Cardiac muscle cell (in vitro differentiated cells and primary cell): Measurements from ENCODE around the gene ANKRD11. TPM values are rescaled to one million over a fixed set of nuclear protein-coding genes. Genes with fewer than 3 reads are reported as not detected.
A peak's percentile ranks its signal among the peaks of the same experiment; 100 is the strongest.
"Not testable (repeated sequence)": the region's sequence is repeated elsewhere in the genome, so short reads cannot be mapped to it uniquely, and the experiment has no call there.

Experiments
- DNase-seq, 2 donors: peaks; one replicate each; pipeline versions ENCODE4 v3.0.0 to v3.0.0-alpha.2; 2010 to 2017; ENCODE audit warnings: low read depth in 1 of 2, low spot score in 1 of 2
- H3K27ac ChIP-seq: fragments of 200-600 bp; sonication (generic); 2 replicates; pipeline ENCODE4 v1.5.1; 2016
- H3K27me3 ChIP-seq: fragments of 200-600 bp; sonication (generic); 2 replicates; pipeline ENCODE4 v1.6.0; 2016; ENCODE audit warnings: control low read depth
- H3K36me3 ChIP-seq: fragments of 200-600 bp; sonication (generic); 2 replicates; pipeline ENCODE4 v1.5.1; 2016; ENCODE audit warnings: control low read depth
- H3K4me1 ChIP-seq: fragments of 200-600 bp; sonication (generic); 2 replicates; pipeline ENCODE4 v1.8.1; 2017; ENCODE audit warnings: low read depth, mild to moderate bottlenecking, mixed run types
- H3K4me3 ChIP-seq: fragments of 200-600 bp; sonication (generic); 2 replicates; pipeline ENCODE4 v1.5.1; 2016; ENCODE audit warnings: mild to moderate bottlenecking
- H3K9me3 ChIP-seq: fragments of 200-600 bp; sonication (generic); 2 replicates; pipeline ENCODE4 v1.5.1; 2017; ENCODE audit warnings: low read depth, mild to moderate bottlenecking, control low read depth
- CTCF ChIP-seq: IDR thresholded peaks from 2 replicates; pipeline ENCODE4 v1.5.1; 2012; ENCODE audit warnings: low read depth, mild to moderate bottlenecking, low read length
- polyA plus RNA-seq: library from polyadenylated mRNA; unstranded; fragments of >200 nt; fragmentation: Nextera tagmentation; extraction: Ambion mirVana; gene quantifications from 2 replicates; pipeline ENCODE4 v1.2.1, GENCODE V29; 2016
- total RNA-seq: library from RNA; depleted of rRNA; stranded (reverse); fragments of >200 nt; gene quantifications from 2 replicates; pipeline ENCODE4 v1.2.3, GENCODE V29; 2016

The ANKRD11 gene
- total and polyA plus RNA-seq, 2 experiments from 2014 or later = 111 to 131 TPM

- Histone ChIP-seq H3K4me1 (no peaks in the 10 kb centered on the region), H3K27ac (no peak overlapping the region), H3K4me3 (no peak overlapping the region), H3K27me3 (peaks cover 22% of the 10 kb centered on the region), H3K9me3 (no peaks in the 10 kb centered on the region), H3K36me3 (no peaks in the 10 kb centered on the region)
- no peak for TF ChIP-seq CTCF
- no peak for DNase-seq
These were observed 236.6 kb downstream of the ANKRD11 start for GRCh38 chr16:89253548-89254287.

GRCh38 chr16:89248196-89248982 is 242.0 kb downstream of the ANKRD11 start:
- Histone ChIP-seq H3K4me3 (peak overlapping the region; percentile 58), H3K36me3 (no peaks in the 10 kb centered on the region), H3K4me1 (no peaks in the 10 kb centered on the region), H3K27ac (no peak overlapping the region), H3K9me3 (no peaks in the 10 kb centered on the region), H3K27me3 (no peaks in the 10 kb centered on the region)
- no peak for TF ChIP-seq CTCF
- DNase-seq = no peak

GRCh38 chr16:89247734-89248075 is 242.7 kb downstream of the ANKRD11 start:
- H3K9me3 ChIP-seq, DNase-seq: not testable (repeated sequence)

GRCh38 chr16:89246903-89247733 is 243.2 kb downstream of the ANKRD11 start:
- peak; percentile 84 to 95 for DNase-seq
- no peak for TF ChIP-seq CTCF
- Histone ChIP-seq H3K36me3 (no peaks in the 10 kb centered on the region), H3K4me1 (no peaks in the 10 kb centered on the region), H3K27me3 (no peaks in the 10 kb centered on the region), H3K27ac (no peak overlapping the region), H3K9me3 (no peaks in the 10 kb centered on the region), H3K4me3 (peak overlapping the region; percentile 58)

More at GRCh38 chr16:89247734-89248075, 242.7 kb downstream of the ANKRD11 start:
- H3K27ac ChIP-seq, H3K4me1 ChIP-seq, H3K36me3 ChIP-seq, H3K27me3 ChIP-seq: not testable (repeated sequence)
- peak overlapping the region; percentile 58 for H3K4me3 ChIP-seq

GRCh38 chr16:89246383-89246902 is 243.9 kb downstream of the ANKRD11 start:
- H3K4me1 ChIP-seq = no peaks in the 10 kb centered on the region
- H3K36me3 ChIP-seq = no peaks in the 10 kb centered on the region
- peak overlapping the region; percentile 58 for H3K4me3 ChIP-seq
- DNase-seq = no peak
- no peaks in the 10 kb centered on the region for H3K9me3 ChIP-seq
- H3K27me3 ChIP-seq = no peaks in the 10 kb centered on the region
- H3K27ac ChIP-seq = no peak overlapping the region
- TF ChIP-seq CTCF = no peak
